Activated effector memory CD4-positive, alpha-beta T cell treated with anti-CD3 and anti-CD28 coated beads, Interleukin-2, amount 50 U/mL, for 16 hours (primary cell): Measurements from ENCODE around the gene SFR1.
"Not testable (repeated sequence)": the region's sequence is repeated elsewhere in the genome, so short reads cannot be mapped to it uniquely, and the experiment has no call there.

Source experiments
- DNase-seq: peaks from one replicate; pipeline ENCODE4 v3.0.0-alpha.2; 2020

Gene SFR1

DNA sequence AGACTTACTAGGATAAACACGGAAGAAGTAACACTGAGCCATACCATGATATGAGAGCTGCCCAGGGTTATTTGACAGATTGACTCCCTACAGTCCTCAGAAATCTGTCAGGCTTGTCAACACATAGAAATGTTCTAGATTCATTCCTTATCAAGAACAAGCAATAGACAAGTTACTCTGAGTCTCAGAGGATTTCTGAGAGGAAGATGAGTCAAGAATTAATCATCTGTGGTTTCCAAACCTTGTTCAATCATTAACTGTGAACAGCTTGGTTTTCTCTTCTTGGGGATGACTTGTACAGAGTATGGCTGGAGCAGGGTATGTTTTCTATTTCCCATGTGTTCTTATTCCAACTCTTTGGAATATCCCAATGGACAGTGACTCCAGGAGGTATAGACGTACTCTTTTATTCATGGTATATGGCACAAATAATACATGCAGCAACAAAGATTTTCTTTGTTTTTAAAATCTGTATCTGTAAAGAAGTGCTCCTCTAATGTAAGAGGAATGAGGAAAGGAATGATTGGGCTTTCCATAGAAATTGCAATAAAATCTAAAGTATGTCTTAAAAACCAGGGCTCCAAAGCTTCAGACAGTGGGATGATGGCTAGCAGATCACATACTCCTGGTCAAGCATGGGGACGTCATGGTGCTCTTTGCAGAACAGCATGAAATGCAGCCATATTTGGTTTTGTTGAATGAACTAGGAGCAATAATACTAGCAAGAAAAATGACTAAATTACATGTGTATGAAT lies 11.9 kb upstream of the SFR1 start:
- no peak for DNase-seq

DNA sequence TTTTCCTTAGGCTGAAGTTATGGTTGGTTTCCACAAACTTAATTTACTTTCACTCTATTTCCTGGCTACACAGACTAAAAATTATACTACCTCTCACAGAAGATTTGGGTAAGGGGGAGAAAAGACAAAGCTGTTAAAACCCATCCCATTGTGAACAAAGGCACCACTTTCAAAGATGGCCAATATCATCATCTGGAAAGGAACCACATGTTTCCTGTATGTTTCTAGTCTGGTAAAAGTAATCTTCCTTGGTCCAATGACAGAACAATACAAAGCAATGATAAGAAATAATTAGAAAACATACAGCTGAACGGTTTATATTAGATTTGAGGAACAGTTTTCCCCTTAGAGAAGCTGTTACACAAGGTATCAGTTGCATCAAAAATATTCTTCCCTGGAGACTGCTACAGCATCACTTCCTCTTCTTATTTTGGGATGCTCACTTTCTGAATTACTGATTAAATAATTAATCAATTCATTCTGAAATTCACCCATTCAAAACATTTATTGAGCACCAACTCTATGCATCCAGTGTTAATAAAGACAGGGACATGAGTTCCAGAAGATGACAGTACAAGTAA lies 8.5 kb upstream of the SFR1 start:
- DNase-seq = no peak

DNA sequence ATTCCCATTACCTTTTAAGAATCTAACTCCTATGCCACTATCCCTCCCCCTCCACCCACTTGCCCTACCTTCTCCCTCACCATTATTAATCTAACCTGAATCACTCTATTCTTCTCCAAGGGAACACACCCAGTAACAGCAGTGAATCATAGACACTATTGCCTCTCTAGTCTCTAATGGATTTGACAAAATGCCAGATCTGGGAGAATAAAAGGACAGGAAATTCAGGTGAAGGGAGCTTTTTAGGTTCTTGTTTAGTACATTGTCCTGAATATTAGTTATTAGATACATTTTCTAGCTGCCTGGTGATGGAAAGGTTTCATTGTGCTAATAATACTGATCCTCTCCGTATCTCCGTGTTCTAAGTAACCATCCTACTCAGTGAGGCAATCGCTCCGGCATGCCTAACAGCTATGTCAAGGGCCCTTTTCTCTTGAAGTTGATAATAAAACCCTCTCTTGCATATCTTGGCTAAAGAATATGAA lies 4.1 kb upstream of the SFR1 start:
- no peak for DNase-seq

DNA sequence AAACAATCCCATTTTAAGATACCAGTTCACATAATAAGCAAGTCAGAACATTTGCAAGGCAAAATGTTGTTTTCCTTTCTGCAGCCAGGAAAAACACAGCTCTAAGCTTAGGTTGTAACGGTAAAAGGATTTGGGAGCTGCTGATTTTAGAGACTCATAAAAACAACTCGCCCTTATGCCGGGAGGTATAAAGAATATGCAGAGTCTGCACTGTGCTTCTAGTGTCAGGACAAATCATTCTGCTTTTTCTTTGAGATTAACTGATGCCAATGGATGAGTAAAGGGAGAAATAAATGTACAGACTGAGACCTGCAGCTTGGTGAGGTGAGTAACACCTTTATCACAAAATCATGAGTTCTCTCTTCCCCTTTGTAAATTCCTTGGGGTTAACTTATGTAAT lies 2.0 kb upstream of the SFR1 start:
- DNase-seq = no peak

DNA sequence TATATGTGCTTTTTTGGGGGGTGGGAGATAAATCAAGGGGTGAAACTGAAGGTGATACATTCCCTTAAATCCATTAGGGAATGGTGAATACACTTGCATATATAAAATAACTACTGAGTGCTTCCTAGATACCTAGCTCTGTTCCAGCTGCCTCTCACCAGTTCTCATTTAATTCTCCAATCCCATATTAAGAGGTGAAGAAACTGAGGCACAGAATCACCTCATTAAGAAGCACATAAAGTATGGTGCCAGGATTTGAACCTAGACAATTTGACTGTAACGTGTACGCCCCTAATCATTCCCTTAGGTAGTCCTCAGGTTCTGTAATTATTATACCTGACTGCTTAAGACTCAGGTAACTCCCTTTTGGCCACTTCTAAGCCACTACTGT lies 1.5 kb upstream of the SFR1 start:
- no peak for DNase-seq

DNA sequence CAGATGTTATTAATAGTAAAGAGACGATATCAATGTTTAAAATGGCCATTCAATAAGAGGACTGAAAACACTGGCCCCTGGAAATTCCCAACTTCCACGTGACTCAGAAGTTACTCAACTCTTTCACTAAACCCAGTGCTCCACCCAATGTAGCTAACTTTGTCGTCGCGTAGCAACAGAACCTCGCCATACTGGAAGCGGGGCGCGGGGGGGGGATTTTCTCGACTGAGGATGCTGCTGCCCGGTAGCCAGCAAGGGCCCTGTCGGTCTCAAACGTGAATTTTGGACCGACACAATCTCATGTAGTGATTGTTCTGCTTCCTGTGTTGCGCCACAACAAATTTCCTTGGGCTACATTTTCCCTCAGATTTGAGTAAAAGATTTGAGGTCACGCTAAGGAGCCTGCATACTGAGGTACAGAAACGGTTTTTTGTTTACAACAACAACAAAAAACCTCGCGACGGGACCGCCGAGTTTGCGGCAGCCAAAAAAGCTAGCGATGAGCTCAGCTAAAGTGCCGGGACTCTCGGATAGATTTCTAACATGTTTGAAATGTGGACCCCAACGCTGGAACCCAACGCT lies 977 bp upstream of the SFR1 start:
- DNase-seq = peak; percentile 94

DNA sequence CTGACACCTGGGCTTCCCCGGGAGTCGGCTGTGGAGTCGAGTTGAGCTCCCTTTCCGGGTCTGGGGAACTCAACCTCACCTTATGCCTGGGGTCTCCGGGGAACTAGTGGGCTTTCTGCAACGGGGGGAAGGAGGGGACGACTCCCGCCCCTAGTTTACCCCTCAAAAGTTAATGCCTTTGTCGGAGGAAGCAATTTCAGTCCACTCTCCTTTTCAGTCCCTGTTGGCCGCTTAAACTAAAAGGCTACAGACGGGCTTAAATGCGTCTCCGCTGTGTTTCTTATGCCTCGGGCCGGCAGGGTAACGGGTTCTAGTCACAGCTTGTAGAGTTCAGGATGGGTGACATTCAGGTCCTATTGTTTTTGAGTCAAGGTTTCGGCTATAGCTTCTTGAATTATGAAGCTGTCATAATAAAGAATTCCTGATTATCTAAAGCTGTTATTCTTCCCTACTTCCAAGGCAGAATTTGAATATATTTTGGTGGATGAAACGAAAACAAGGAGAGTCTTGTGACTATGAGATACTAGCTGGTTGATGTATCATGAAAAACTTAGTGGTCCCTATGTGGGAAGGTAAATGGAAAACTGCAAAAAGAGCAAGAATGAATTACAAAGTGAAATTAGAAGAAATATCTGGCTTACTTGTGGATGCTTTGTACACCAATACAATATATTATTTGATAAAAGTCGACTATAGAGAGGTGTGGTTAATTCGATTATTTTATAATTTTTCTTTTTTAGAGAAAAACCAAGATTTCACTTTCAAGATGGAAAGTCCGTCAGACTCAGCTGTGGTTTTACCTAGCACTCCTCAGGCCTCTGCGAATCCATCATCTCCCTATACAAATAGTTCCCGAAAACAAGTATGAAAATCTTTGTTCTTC lies 495 bp downstream of the SFR1 start:
- no peak for DNase-seq

DNA sequence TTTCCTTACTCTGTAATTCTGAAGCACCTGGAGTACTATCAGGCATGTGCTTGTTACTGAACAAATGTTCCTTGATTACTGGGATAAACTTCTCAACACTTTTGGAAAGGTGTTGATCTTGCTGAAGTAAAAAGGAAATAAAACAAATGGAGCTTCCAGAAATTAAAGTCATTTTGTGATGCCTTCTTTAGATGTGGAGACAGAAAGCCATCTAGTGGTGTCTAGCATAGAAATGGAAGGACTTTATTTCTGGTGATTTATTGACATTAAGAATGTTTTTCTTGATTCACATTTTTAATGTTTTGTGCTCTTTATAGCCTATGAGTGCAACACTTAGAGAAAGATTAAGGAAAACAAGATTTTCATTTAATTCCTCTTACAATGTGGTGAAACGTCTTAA lies 1.4 kb downstream of the SFR1 start:
- no peak for DNase-seq

DNA sequence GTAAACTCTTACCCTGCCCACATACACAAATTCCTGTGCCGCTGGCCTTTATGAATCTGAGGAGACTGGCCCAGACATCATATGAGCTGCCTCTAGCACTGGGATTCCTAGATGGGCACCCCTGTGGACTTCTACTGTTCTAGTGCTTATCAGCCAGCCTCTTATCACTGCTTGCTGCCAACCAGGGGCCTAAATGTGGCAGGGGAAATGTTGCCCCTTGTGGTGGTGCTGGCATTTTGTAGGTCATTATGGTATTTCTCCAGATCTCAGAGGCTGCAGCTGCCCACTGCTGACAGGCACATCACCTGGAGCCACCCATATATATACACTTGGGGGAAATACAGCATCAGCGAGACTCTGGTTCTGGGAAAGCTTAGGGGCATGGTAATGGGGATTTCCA lies 5.4 kb downstream of the SFR1 start:
- no peak for DNase-seq

DNA sequence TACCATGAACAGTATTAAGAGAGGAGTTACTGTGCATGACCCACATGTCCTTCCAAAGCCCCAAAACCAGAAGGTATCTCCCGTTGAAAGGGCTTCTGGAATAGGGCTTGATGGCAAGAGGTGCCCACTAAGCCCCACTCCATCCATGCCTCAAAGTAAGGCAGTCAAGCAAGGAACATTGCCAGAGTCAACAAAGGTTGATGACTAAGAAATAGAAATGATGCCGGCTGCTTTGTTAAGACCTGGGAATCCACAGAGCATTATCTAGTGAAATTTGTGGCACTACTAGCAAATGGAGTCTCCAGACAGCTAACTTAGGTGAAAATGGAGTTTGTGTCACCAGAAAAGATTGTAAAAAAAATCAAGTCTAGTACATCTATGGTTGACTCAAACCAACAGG lies 6.2 kb downstream of the SFR1 start:
- DNase-seq = no peak

DNA sequence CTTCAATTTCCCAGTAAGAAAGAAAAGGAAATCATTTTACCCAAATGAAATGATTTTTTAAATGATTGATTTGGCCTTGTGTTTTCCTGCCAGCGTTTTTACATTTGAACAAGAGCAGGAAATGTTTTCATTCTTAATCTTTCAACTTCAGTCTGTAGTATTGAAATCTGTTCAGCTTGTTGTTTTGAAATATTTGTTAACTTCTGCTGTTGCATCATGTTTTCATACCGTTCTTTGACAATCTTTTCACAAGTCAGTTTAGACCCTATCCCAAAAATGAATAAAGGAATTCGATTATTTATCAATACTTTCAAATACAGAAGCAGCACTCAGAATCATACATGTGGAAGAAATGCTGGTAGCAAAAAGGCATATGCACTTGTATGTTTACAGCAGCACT lies 8.1 kb downstream of the SFR1 start:
- DNase-seq = no peak

DNA sequence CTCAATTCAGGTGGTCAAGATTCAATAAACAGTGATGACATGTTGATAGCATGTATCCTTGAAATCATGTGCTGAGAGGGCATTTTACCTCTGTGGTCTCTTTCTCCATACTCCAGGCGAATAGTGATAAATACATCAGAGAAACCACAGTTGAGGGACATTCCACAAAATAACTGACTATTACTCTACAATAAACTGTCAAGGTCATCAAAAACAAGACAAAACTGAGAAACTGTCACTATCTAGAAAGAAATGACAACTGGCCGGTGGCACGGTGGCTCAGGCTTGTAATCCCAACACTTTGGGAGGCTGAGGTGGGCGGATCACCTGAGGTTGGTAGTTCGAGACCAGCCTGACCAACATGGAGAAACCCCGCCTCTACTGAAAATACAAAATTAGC lies 16.2 kb downstream of the SFR1 start:
- no peak for DNase-seq

DNA sequence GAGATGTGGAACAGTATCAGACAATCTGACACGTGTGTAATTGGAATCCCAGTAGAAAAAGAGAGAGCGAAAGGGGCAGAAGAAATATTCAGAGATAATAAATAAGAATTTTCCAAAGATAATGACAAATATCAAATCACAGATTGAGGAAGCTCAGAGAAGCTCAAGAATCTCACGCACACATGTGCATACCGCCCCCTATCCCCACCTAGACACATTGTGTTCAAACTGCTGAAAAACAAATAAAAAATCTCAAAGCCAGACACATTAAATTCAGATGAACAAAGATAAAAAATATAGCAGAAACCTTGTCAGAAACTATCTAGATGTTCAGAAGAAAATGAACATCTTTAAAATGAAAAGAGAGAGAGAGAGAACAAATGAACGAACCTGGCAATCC lies 17.2 kb downstream of the SFR1 start:
- DNase-seq = no peak

DNA sequence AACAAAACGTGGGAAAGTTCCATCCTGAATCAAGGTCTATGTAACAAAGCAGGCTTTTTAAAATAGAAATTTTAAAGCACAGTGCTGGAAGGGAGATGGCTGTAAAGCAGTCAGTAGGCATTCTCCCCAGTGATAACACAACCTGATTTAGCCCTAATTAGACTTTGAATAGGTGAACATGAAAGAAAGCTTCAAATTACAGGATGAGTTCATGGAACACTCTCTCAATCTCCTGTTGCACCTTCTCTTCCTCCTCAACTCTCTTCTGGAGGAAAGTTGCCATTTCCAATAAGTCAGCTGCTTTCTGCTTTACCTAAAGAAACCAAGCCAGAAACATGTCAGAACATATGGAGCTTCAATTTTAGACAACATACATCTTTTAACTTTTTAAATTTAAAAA lies 20.1 kb downstream of the SFR1 start:
- no peak for DNase-seq

DNA sequence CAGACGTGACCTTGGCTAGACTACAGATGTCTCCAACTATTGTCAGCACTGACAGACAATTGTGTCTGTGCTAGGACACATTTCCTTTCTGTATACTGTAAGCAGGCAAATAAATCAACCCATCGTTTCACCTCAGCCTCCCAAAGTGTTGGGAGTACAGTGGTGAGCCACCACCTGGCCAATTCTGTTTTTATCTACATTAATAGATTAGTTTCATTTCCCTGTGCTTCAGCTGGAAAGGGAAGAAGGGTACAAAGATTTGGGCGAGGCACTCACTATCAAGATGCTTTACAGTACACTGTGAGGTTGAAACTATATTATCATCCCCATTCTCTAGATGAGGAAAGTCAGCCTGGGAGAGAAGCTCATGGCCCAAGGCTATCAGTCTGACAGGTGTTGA lies 21.9 kb downstream of the SFR1 start:
- DNase-seq = no peak

DNA sequence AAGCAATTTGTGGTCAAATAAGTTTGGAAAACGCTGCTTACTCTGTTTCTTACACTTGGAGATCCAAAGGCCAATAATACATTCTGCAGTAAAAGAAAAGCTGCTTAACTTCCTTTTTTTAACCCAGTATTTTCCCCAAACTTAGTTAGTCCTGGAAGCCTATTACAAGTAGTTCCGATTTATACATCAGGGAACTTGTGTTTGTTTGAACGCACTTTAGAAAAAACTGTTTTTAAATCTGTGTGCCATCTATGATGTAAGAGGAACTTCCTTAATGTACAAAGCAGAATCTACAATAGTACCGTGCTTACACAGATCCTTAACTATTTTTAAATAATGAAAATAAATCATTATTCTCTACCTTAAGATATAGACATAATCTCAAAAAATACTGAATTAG lies 23.0 kb downstream of the SFR1 start:
- DNase-seq = no peak

DNA sequence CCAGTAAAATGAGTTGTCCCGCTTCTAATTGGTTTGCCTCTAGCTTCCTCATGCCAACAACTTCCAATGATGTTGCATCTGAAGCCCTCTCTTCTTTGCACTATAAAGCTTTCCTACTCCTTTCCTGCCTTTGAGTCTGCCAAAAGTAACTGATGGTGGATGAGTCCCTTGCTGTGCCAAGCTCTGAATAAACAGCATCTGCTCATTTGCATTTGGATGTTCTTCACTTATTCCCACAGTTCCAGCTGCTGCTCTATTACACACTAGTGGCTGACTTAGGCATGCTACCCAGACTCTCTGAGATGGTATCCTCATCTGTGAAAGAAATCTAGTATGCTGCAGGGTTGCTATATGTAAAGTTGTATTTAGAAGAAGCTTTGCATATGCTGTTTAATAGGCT lies 24.9 kb downstream of the SFR1 start:
- no peak for DNase-seq

DNA sequence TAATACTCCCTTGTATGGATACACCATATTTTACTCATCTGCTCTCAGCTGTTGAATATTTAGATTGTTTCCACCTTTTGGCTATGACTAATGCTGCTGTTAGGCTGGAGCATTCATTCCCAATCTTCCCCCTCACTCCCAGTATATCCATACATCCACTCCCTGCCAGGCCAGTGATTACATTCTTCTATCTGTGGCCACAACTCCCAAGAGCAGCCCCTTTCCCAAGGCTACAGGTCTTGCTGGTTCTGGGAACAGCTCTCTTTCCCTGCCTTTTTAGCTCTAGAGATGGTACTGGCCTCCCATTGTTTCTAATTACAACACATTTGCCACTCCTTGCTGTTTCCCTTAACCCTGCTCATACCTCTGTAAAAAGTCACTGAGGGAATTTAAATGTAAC lies 28.2 kb downstream of the SFR1 start:
- no peak for DNase-seq

DNA sequence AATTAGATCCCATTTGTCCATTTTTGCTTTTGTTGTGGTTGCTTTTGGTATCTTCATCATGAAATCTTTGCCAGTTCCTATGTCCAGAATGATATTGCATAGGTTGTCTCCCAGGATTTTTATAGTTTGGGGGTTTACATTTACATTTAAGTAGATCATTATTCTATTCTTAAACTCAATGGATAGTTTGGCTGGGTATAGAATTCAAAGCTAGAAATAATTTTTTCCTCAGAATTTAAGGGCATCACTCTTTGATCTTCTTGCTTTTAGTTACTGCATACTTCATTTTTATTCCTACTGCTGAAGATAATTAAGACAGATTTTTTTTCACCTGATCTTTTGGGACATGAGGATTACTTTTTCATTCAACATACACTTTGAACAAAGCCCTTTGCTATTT lies 29.8 kb downstream of the SFR1 start:
- DNase-seq = no peak

DNA sequence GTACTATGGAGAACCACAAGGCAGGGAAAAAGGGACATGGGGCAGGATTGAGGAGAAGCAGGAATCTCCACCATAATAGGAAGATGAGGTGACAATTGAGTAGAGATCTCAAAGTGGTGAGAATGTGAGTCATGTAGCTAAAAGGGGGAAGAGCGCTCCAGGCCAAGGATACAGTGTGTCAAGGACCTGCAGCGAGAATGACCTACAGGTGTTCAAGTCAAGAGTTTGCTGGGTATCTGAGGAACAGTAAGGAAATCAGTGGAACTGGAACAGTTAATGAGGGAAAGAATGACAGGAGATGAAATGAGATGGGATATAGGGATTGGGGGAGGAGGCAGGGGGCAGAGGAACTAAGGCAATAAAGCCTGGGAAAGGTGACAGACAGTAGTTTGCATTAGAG lies 33.6 kb downstream of the SFR1 start:
- no peak for DNase-seq

DNA sequence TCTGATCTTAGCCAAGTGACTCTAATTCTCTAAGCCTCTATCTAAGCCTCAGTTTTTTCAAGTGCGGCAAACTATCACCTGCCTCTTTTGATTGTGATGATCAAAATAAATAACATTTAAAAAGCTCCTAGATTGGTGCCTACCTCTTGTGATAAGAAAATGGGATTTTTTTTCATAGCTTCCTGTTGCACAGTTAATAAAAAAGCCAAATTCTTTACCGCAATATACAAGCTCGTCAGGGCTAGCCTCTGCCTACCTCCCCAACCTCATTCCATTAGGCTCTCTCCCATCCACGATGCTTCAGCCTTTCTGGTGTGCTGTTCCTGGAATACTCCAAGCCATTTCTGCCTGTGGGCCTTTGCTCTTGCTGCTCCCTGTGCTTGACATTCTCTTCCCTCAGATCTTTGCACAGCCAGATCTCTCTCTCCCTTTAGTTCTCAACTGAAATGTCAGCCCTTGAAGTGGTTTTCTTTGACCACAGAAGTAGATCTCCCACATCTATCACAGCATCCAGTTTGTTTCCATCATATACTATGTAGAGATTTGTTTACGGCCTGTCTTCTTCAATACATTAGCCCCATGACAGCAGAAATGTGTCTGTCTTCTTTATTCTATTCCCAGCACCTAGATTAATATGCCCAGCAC lies 48.8 kb downstream of the SFR1 start:
- no peak for DNase-seq

DNA sequence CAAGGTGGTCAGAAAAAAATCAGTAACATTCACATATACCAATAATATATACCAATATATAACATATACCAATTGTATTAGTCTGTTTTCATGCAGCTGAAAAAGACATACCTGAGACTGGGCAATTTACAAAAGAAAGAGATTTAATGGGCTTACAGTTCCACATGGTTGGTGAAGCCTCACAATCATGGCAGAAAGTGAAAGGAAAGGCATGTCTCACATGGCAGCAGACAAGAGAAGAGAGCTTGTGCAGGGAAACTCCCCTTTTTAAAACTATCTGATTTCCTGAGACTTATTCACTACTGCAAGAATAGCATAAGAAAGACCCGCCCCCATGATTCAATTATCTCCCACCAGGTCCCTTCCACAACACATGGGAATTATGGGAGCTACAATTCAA lies 52.2 kb downstream of the SFR1 start:
- not testable (repeated sequence) for DNase-seq
